Effector CD4-positive, alpha-beta T cell (primary cell): ENCODE measurements around the gene ZDHHC23.

Experiments used
- DNase-seq: peaks from one replicate; pipeline ENCODE4 v3.0.0-alpha.2; 2020

Gene ZDHHC23

GRCh38 chr3:114011059-114011797 lies 63.4 kb downstream of the ZDHHC23 start:
- no peak for DNase-seq
